ENCODE results near the gene PAFAH1B2. TPM values are rescaled to one million over a fixed set of nuclear protein-coding genes. Genes with fewer than 3 reads are reported as not detected.

Gene PAFAH1B2
- total and polyA plus RNA-seq, 2 of the 8 experiments (the other 6 are each of a cell fraction or from before 2014, with no cell fraction given), result 38.2 to 161 TPM

DNA sequence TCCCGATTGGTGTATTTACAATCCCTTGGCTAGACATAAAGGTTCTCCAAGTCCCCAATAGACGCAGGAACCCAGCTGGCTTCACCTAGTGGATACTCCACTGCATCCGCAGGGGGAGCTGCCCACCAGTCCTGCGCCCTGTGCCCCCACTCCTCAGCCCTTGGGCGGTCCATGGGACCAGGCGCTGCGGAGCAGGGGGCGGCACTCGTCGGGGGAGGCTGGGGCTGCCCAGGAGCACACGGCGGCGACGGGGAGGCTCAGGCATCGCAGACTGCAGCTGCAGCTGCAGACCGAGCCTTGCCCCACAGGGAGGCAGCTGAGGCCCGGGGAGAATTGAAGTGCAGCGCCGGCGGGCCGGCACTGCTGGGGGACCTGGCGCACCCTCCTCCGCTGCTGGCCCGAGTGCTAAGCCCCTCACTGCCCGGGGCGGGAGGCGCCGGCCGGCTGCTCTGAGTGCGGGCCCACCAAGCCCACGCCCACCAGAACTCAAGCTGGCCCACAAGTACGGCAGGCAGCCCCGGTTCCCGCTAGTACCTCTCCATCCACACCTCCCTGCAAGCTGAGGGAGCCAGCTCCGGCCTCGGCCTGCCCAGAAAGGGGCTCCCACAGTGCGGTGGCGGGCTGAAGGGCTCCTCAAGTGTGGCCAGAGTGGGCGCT lies 33.7 kb upstream of the PAFAH1B2 start:
- no peak overlapping the region for H2BK15ac ChIP-seq (ENCODE audit: low read length)
- no peak overlapping the region; the same call in 1 of the 2 replicates for H4K8ac ChIP-seq (ENCODE audit: extremely low read depth, insufficient read depth, low read length)
- CTCF ChIA-PET (ENCODE audit: partially characterized antibody), result interaction anchor here (0.6 to 3.0 kb wide), 15 partner anchors 9 to 319 kb away, joined by 3 to 10 read pairs (median 3); partner anchors contain the start of gene APOA5
- H3K27ac ChIP-seq (ENCODE audit: low read depth, low read length), result no peak overlapping the region
- POLR2A ChIA-PET (ENCODE audit: partially characterized antibody), result interaction anchor here (1.6 kb wide), 1 partner anchor 14 kb away, joined by 5 read pairs; no protein-coding TSS in a partner anchor
- no peak overlapping the region for H2BK20ac ChIP-seq (ENCODE audit: low read length)
- H3K9ac ChIP-seq (replicated peaks in 1 of 4; ENCODE audit: extremely low read depth in 1 of 4, low read depth in 3 of 4, low read length in 3 of 4), result no peak overlapping the region
- H3K9me3 ChIP-seq (ENCODE audit: insufficient read depth in 2 of 2, low read depth in 1 of 2, low read length in 1 of 2), result no peaks in the 10 kb centered on the region; a peak in 1 of 4 replicates
- no peaks in the 10 kb centered on the region for H3K4me1 ChIP-seq (replicated peaks in 1 of 4; ENCODE audit: control insufficient read depth in 3 of 4, insufficient read depth in 4 of 4, low read length in 3 of 4)
- DNase-seq (ENCODE audit: low read depth in 1 of 2, low spot score in 2 of 2) (no peak), FAIRE-seq (no peak)
- H2BK12ac ChIP-seq (ENCODE audit: low read depth, low read length), result no peak overlapping the region
- H4K20me1 ChIP-seq (replicated peaks in 1 of 2; ENCODE audit: control insufficient read depth in 1 of 2, insufficient read depth in 2 of 2, low read length in 2 of 2), result no peaks in the 10 kb centered on the region
- H2BK5ac ChIP-seq (ENCODE audit: low read depth, low read length), result no peak overlapping the region
- no peaks in the 10 kb centered on the region for H3K27me3 ChIP-seq (replicated peaks in 1 of 4; ENCODE audit: control insufficient read depth in 3 of 4, extremely low read depth in 1 of 4, insufficient read depth in 3 of 4, low read length in 3 of 4)
- no peak overlapping the region for H4K5ac ChIP-seq (ENCODE audit: insufficient read length, low read depth, low read length)
- no peaks in the 10 kb centered on the region for H3K36me3 ChIP-seq (ENCODE audit: control insufficient read depth in 2 of 4, insufficient read depth in 4 of 4, low read length in 3 of 4)
- H3K4me3 ChIP-seq (ENCODE audit: extremely low read depth in 1 of 4, insufficient read depth in 2 of 4, low read depth in 3 of 4, low read length in 4 of 4), result no peak overlapping the region
- H2AK5ac ChIP-seq (ENCODE audit: low read depth, low read length), result no peak overlapping the region
- H3K14ac ChIP-seq (ENCODE audit: insufficient read length), result no peak overlapping the region
- no peaks in the 10 kb centered on the region for H3K79me2 ChIP-seq (ENCODE audit: control insufficient read depth in 1 of 2, insufficient read depth in 2 of 2, low read length in 2 of 2)
- no peak overlapping the region for H3K23ac ChIP-seq (ENCODE audit: insufficient read length)
- no peaks in the 10 kb centered on the region for H3K79me1 ChIP-seq (ENCODE audit: low read depth, low read length)
- H3K4me2 ChIP-seq (ENCODE audit: insufficient read depth in 1 of 2, low read depth in 2 of 2, low read length in 2 of 2), result no peak overlapping the region
- no peak overlapping the region for H3K56ac ChIP-seq (replicated peaks; ENCODE audit: insufficient read length, low read depth, low read length)
- no peak overlapping the region for H4K91ac ChIP-seq (replicated peaks; ENCODE audit: insufficient read length, low read length)
- no peaks in the 10 kb centered on the region for H3K23me2 ChIP-seq (ENCODE audit: low read depth, low read length)
- H3K4ac ChIP-seq (replicated peaks; ENCODE audit: insufficient read length, low read depth, low read length), result no peak overlapping the region
- H2BK120ac ChIP-seq (replicated peaks; ENCODE audit: low read depth, low read length), result no peak overlapping the region
- WGBS, 2 experiments (ENCODE audit: extremely low coverage in 1 of 2, insufficient coverage in 1 of 2, insufficient read length in 1 of 2, insufficient replicate concordance in 2 of 2, low coverage in 1 of 2, low lambda C conversion rate in 2 of 2, missing lambda C conversion rate in 1 of 2), result 95% methylated on average over 37 of the region's 39 CpGs; no CpG with 5 or more reads in 1 of the 2 experiments
- no peak overlapping the region; the same call in 1 of the 2 replicates for H2AFZ ChIP-seq (ENCODE audit: low read length)
- H3K18ac ChIP-seq (ENCODE audit: extremely low read depth, low read length), result no peak overlapping the region
- no peak for TF ChIP-seq GTF2F1 (IDR thresholded peaks at IDR 0.05; ENCODE audit: borderline replicate concordance, low read depth, low read length)
- no peak for TF ChIP-seq SRF (IDR thresholded peaks at IDR 0.05; ENCODE audit: low read depth, low read length)
- no peak for TF ChIP-seq CHD1 (IDR thresholded peaks at IDR 0.05; ENCODE audit: low read depth, low read length)
- no peak for TF ChIP-seq CREB1 (IDR thresholded peaks at IDR 0.05)
- no peak for TF ChIP-seq CBX8 (IDR thresholded peaks at IDR 0.05; ENCODE audit: borderline replicate concordance, low read depth, low read length)
- no peak for TF ChIP-seq SIN3A (conservative IDR thresholded peaks at IDR 0.05 in 1 of 2, IDR thresholded peaks at IDR 0.05 in 1 of 2; ENCODE audit: low read depth in 1 of 2, low read length in 2 of 2)
- no peak for TF ChIP-seq PHF8 (conservative IDR thresholded peaks at IDR 0.05; ENCODE audit: low read depth, low read length)
- no peak for TF ChIP-seq SP1 (IDR thresholded peaks at IDR 0.05; ENCODE audit: low read depth, low read length)
- TF ChIP-seq TBP (IDR thresholded peaks at IDR 0.05; ENCODE audit: low read depth, low read length), result no peak
- TF ChIP-seq CBX5 (IDR thresholded peaks at IDR 0.05; ENCODE audit: low read depth, low read length), result no peak
- no peak for TF ChIP-seq POLR2AphosphoS5 (IDR thresholded peaks at IDR 0.05; ENCODE audit: low read depth, low read length)
- no peak for TF ChIP-seq ZNF274 (IDR thresholded peaks at IDR 0.05; ENCODE audit: borderline replicate concordance, extremely low read depth, low read length)

All from H1 (cell line).